Left lung (tissue), 14 donors: ENCODE data around the gene YBX1. TPM values are rescaled to one million over a fixed set of nuclear protein-coding genes. Genes with fewer than 3 reads are reported as not detected.

Experiments
- ATAC-seq: fragments of 200-7000 bp; cut with Tn5 transposase; one replicate; pipeline ENCODE4 v1.9.1; 2020; ENCODE audit warnings: moderate library complexity
- DNase-seq, 4 donors: peaks; one replicate each; pipeline ENCODE4 v3.0.0-alpha.2; 2013 to 2020
- H3K27ac ChIP-seq, 2 donors: fragments of 200-600 bp; sonication (generic) in 1 of 2; one replicate each; pipeline versions ENCODE4 v1.5.0 to v1.8.0; 2020 to 2021
- H3K27me3 ChIP-seq, 2 donors: fragments of 200-600 bp; sonication (generic) in 1 of 2; one replicate each; pipeline versions ENCODE4 v1.5.0 to v1.8.0; 2020 to 2021
- H3K36me3 ChIP-seq, 2 donors: fragments of 200-600 bp; sonication (generic) in 1 of 2; one replicate each; pipeline versions ENCODE4 v1.5.0 to v1.8.0; 2020 to 2021
- H3K4me1 ChIP-seq, 2 donors: fragments of 200-600 bp; one replicate each; pipeline ENCODE4 v1.8.0; 2021
- H3K4me3 ChIP-seq, 2 donors: fragments of 200-600 bp; sonication (generic) in 1 of 2; one replicate each; pipeline versions ENCODE4 v1.5.0 to v1.8.0; 2020 to 2021; ENCODE audit warnings: mild to moderate bottlenecking in 1 of 2
- H3K9me3 ChIP-seq, 2 donors: fragments of 200-600 bp; sonication (generic) in 1 of 2; one replicate each; pipeline versions ENCODE4 v1.5.0 to v1.8.0; 2020 to 2021
- CTCF ChIP-seq, 2 donors: fragments of 200-600 bp; sonication (generic) in 1 of 2; IDR thresholded peaks; one replicate each; pipeline versions ENCODE4 v1.5.0 to v1.8.0; 2021; ENCODE audit warnings: antibody characterized with exemption in 2 of 2
- intact Hi-C, 2 donors: fragments of 100-400 bp; cut with DNase I; formaldehyde crosslinking; loops; one replicate each; pipeline versions ENCODE4 v1.11.2 to v1.14.2; 2022
- long read RNA-seq, 12 donors: library from polyadenylated mRNA in 2 of 12; unstranded in 2 of 12; transcript quantifications; one replicate each; pipeline ENCODE4 v2.0.0 and lab custom pipeline, GENCODE V29; 2019 to 2026
- polyA plus RNA-seq, 6 donors: library from polyadenylated mRNA; unstranded; fragments of 120-200 nt; gene quantifications; one replicate each; pipeline ENCODE4 v1.2.1, GENCODE V29; 2013; ENCODE audit not compliant: insufficient read length in 6 of 6
- total RNA-seq, 2 donors: library from RNA; stranded (reverse); fragmentation: NEBNext Ultra II Directional; extraction: Animal tissue kit (Norgen Biotek cat#: 25700); gene quantifications; one replicate each; pipeline ENCODE4 v1.2.1, GENCODE V29; 2021
- donor health status: DM: no; HTN: yes; CAD: no.
- donor health status: DM: no; HTN: no; CAD: no.

YBX1 gene
- total RNA-seq (100 to 1,000 TPM; 552 to 685 TPM), polyA plus RNA-seq (100 to 1,000 TPM; 461 to 581 (median 540) TPM)
- long read RNA-seq, donor 1, transcript YBX1-201 (8 exons, 1,514 nt), result major isoform, 176 of 1,376 reads
- long read RNA-seq, donor 1, partial matches to known transcripts, result 1,185 of 1,376 reads
- long read RNA-seq, donor 1, other reads (novel, unspliced or antisense), result 11 of 1,376 reads
- long read RNA-seq, donor 2, transcript YBX1-201 (8 exons, 1,514 nt), result major isoform, 98 of 1,444 reads
- long read RNA-seq, donor 2, partial matches to known transcripts, result 1,345 of 1,444 reads
- long read RNA-seq, donor 2, other reads (novel, unspliced or antisense), result 0 of 1,444 reads
- long read RNA-seq, donor 3, transcript YBX1-201 (8 exons, 1,514 nt), result major isoform, 199 of 528 reads
- long read RNA-seq, donor 3, partial matches to known transcripts, result 327 of 528 reads
- long read RNA-seq, donor 3, other reads (novel, unspliced or antisense), result 0 of 528 reads
- long read RNA-seq, donor 4, transcript YBX1-201 (8 exons, 1,514 nt), result major isoform, 11 of 54 reads
- long read RNA-seq, donor 4, partial matches to known transcripts, result 40 of 54 reads
- long read RNA-seq, donor 4, other reads (novel, unspliced or antisense), result 2 of 54 reads
- long read RNA-seq, donor 5, transcript YBX1-201 (8 exons, 1,514 nt), result major isoform, 112 of 881 reads
- long read RNA-seq, donor 5, partial matches to known transcripts, result 769 of 881 reads
- long read RNA-seq, donor 5, other reads (novel, unspliced or antisense), result 0 of 881 reads
- long read RNA-seq, donor 6, transcript YBX1-201 (8 exons, 1,514 nt), result major isoform, 107 of 924 reads
- long read RNA-seq, donor 6, partial matches to known transcripts, result 809 of 924 reads
- long read RNA-seq, donor 6, other reads (novel, unspliced or antisense), result 7 of 924 reads
- long read RNA-seq, donor 7, transcript YBX1-201 (8 exons, 1,514 nt), result major isoform, 122 of 335 reads
- long read RNA-seq, donor 7, partial matches to known transcripts, result 213 of 335 reads
- long read RNA-seq, donor 7, other reads (novel, unspliced or antisense), result 0 of 335 reads
- long read RNA-seq, donor 8, transcript YBX1-201 (8 exons, 1,514 nt), result major isoform, 253 of 889 reads
- long read RNA-seq, donor 8, partial matches to known transcripts, result 635 of 889 reads
- long read RNA-seq, donor 8, other reads (novel, unspliced or antisense), result 0 of 889 reads
- long read RNA-seq, donor 9, transcript YBX1-201 (8 exons, 1,514 nt), result major isoform, 6 of 6 reads
- long read RNA-seq, donor 9, partial matches to known transcripts, result 0 of 6 reads
- long read RNA-seq, donor 9, other reads (novel, unspliced or antisense), result 0 of 6 reads
- long read RNA-seq, donor 10, transcript YBX1-201 (8 exons, 1,514 nt), result major isoform, 17 of 50 reads
- long read RNA-seq, donor 10, partial matches to known transcripts, result 30 of 50 reads
- long read RNA-seq, donor 10, other reads (novel, unspliced or antisense), result 3 of 50 reads
- long read RNA-seq, donor 11, transcript YBX1-201 (8 exons, 1,514 nt), result major isoform, 364 of 3,208 reads
- long read RNA-seq, donor 11, partial matches to known transcripts, result 2,822 of 3,208 reads
- long read RNA-seq, donor 11, other reads (novel, unspliced or antisense), result 17 of 3,208 reads
- long read RNA-seq, donor 12, transcript YBX1-201 (8 exons, 1,514 nt), result major isoform, 141 of 742 reads
- long read RNA-seq, donor 12, partial matches to known transcripts, result 600 of 742 reads
- long read RNA-seq, donor 12, other reads (novel, unspliced or antisense), result 0 of 742 reads

- H3K27me3 ChIP-seq, result no peaks in the 10 kb centered on the region
- TF ChIP-seq CTCF (IDR thresholded peaks at IDR 0.05), result no peak
- H3K27ac ChIP-seq, result peak within 1 kb of the TSS; percentile 94 to 95
- intact Hi-C loops, result no loop called here
- peak; percentile 95 to 98 (median 97) for DNase-seq
- peaks cover 43 to 48% of the 10 kb centered on the region in 2 donors for H3K4me1 ChIP-seq
- peak within 1 kb of the TSS; percentile 71 to 78 for H3K4me3 ChIP-seq
- ATAC-seq, result peak; percentile 95
- peaks cover 0 to 5% of the 10 kb centered on the region in 2 donors for H3K36me3 ChIP-seq
- H3K9me3 ChIP-seq, result no peaks in the 10 kb centered on the region
Measured at GRCh38 chr1:42681741-42682483, at the start of gene YBX1. Gene YBX1, plus strand, starts transcription at chr1:42682418. Its CDS starts 148 bp downstream, at chr1:42682566.

- intact Hi-C loops, result no loop called here
- Histone ChIP-seq H3K27me3 (no peaks in the 10 kb centered on the region), H3K4me3 (no peak overlapping the region), H3K27ac (no peak overlapping the region), H3K4me1 (no peaks in the 10 kb centered on the region), H3K36me3 (no peaks in the 10 kb centered on the region), H3K9me3 (no peaks in the 10 kb centered on the region)
- no peak for TF ChIP-seq CTCF (IDR thresholded peaks at IDR 0.05)
- ATAC-seq (no peak), DNase-seq (no peak)
Measured at GRCh38 chr1:42639116-42639515, 43.1 kb upstream of the YBX1 start.

- H3K4me1 ChIP-seq, result no peaks in the 10 kb centered on the region
- ATAC-seq (no peak), DNase-seq (no peak)
- no peaks in the 10 kb centered on the region for H3K27me3 ChIP-seq
- no peak overlapping the region for H3K27ac ChIP-seq
- H3K9me3 ChIP-seq, result peaks cover 0 to 3% of the 10 kb centered on the region in 2 donors
- H3K4me3 ChIP-seq, result no peak overlapping the region
- intact Hi-C loops, result no loop called here
- H3K36me3 ChIP-seq, result peaks cover 0 to 5% of the 10 kb centered on the region in 2 donors
- TF ChIP-seq CTCF (IDR thresholded peaks at IDR 0.05), result no peak
Measured at GRCh38 chr1:42646056-42646455, 36.2 kb upstream of the YBX1 start.

GRCh38 chr1:42657201-42657600 is 25.0 kb upstream of the YBX1 start:
- Histone ChIP-seq H3K4me1 (peaks cover 0 to 19% of the 10 kb centered on the region in 2 donors), H3K36me3 (peaks cover 0 to 10% of the 10 kb centered on the region in 2 donors), H3K4me3 (peak overlapping the region in 1 of 2 donors; percentile 84), H3K27me3 (no peaks in the 10 kb centered on the region), H3K9me3 (no peaks in the 10 kb centered on the region), H3K27ac (peak overlapping the region in 1 of 2 donors; percentile 85)
- TF ChIP-seq CTCF (IDR thresholded peaks at IDR 0.05), result no peak
- ATAC-seq (no peak), DNase-seq (no peak)
- intact Hi-C loops, result no loop called here
